Measurements from ENCODE around the gene SFXN5. TPM values are rescaled to one million over a fixed set of nuclear protein-coding genes. Genes with fewer than 3 reads are reported as not detected.

The SFXN5 gene
- total RNA-seq, 1 experiment from 2014 or later = 22.0 TPM

DNA sequence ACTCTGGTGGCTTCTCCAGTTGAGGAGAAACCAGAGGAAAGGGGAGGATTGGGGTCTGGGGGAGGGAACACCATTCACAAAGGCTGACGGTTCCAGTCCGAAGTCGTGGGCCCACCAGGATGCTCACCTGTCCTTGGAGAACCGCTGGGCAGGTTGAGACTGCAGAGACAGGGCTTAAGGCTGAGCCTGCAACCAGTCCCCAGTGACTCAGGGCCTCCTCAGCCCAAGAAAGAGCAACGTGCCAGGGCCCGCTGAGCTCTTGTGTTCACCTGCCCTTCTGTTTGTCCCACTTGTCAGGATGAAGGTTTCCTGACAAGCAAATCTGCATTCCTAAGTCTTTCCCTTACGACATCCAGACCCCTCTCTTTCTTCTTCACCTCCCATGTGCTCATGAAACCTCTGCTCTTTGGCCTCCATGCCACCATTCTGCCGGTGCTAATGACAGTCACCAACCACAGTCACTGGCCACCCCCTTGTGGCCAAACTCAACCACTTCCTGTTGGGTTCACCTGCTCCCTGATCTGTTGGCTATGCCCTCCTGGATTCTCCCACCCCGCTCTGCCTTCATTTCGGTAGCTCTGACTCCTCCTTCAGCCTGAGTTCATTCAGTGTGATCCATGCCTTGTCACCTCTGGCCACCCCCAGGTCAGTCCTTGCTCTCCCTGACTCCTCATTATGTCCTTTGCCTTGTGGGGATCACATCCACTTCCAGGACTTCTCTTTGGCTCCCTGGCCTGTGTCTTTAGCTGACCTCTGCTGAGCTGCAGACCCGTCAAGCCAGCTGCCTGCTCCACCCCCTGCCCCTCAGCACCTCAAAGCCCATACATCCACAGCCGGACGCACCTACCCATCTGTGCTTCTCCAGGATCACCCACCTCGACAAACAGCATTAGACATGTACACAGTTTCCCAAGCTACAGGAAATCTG is 136.6 kb downstream of the SFXN5 start:
- TF ChIP-seq, protein P1, sequence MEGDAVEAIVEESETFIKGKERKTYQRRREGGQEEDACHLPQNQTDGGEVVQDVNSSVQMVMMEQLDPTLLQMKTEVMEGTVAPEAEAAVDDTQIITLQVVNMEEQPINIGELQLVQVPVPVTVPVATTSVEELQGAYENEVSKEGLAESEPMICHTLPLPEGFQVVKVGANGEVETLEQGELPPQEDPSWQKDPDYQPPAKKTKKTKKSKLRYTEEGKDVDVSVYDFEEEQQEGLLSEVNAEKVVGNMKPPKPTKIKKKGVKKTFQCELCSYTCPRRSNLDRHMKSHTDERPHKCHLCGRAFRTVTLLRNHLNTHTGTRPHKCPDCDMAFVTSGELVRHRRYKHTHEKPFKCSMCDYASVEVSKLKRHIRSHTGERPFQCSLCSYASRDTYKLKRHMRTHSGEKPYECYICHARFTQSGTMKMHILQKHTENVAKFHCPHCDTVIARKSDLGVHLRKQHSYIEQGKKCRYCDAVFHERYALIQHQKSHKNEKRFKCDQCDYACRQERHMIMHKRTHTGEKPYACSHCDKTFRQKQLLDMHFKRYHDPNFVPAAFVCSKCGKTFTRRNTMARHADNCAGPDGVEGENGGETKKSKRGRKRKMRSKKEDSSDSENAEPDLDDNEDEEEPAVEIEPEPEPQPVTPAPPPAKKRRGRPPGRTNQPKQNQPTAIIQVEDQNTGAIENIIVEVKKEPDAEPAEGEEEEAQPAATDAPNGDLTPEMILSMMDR (conservative IDR thresholded peaks at IDR 0.05; ENCODE audit: low read depth, low read length) = peak; percentile 61
- TF ChIP-seq EZH2 (IDR thresholded peaks at IDR 0.05; ENCODE audit: low read length, unreplicated experiment) = no peak
- intact Hi-C loops (cut with micrococcal nuclease) = loop anchor here (1.0 kb wide), 1 partner anchor 43 kb away; no protein-coding TSS in a partner anchor
- POLR2A ChIA-PET (ENCODE audit: unreplicated experiment) = no interaction called here
- BruUV-seq (replicated peaks) = no TSS peak
- Histone ChIP-seq H3K79me2 (ENCODE audit: low read length) (no peaks in the 10 kb centered on the region), H3K4me3 (ENCODE audit: low read length) (no peak overlapping the region), H3K4me1 (ENCODE audit: insufficient read depth, low read length) (peaks cover 9% of the 10 kb centered on the region), H2AFZ (ENCODE audit: low read length) (no peak overlapping the region), H3K27ac (ENCODE audit: low read length) (no peak overlapping the region), H3F3A (ENCODE audit: low read length, unreplicated experiment) (no peaks in the 10 kb centered on the region), H4K20me1 (ENCODE audit: low read length) (no peaks in the 10 kb centered on the region), H3K27me3 (ENCODE audit: low read length) (no peaks in the 10 kb centered on the region), H3K9me2 (replicated peaks; ENCODE audit: low read length) (no peaks in the 10 kb centered on the region), H3K4me2 (ENCODE audit: low read length) (no peak overlapping the region), H3K9me3 (ENCODE audit: low read length) (no peaks in the 10 kb centered on the region), H3K9ac (ENCODE audit: low read length) (no peak overlapping the region), H3K36me3 (ENCODE audit: low read depth, low read length) (no peaks in the 10 kb centered on the region)
- DNase-seq (peak; percentile 51), ATAC-seq (peak; percentile 31)
- CTCF ChIA-PET = interaction anchor here (0.6 kb wide), 1 partner anchor 42 kb away, joined by 3 read pairs; no protein-coding TSS in a partner anchor

DNA sequence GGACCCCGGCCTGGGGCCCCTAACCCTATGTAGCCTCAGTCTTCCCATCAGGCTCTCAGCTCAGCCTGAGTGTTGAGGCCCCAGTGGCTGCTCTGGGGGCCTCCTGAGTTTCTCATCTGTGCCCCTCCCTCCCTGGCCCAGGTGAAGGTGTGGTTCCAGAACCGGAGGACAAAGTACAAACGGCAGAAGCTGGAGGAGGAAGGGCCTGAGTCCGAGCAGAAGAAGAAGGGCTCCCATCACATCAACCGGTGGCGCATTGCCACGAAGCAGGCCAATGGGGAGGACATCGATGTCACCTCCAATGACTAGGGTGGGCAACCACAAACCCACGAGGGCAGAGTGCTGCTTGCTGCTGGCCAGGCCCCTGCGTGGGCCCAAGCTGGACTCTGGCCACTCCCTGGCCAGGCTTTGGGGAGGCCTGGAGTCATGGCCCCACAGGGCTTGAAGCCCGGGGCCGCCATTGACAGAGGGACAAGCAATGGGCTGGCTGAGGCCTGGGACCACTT is 137.8 kb downstream of the SFXN5 start:
- no peak for DNase-seq
- Histone ChIP-seq H3K27me3 (ENCODE audit: low read length) (peaks cover 12% of the 10 kb centered on the region), H3K27ac (ENCODE audit: low read length) (no peak overlapping the region), H4K20me1 (ENCODE audit: low read length) (no peaks in the 10 kb centered on the region), H3K4me3 (ENCODE audit: low read length) (no peak overlapping the region), H3K4me2 (ENCODE audit: low read length) (no peak overlapping the region), H3K79me2 (ENCODE audit: low read length) (no peaks in the 10 kb centered on the region), H3K9ac (ENCODE audit: low read length) (no peak overlapping the region), H3K9me2 (replicated peaks; ENCODE audit: low read length) (no peaks in the 10 kb centered on the region), H3F3A (ENCODE audit: low read length, unreplicated experiment) (no peaks in the 10 kb centered on the region), H3K4me1 (ENCODE audit: insufficient read depth, low read length) (peaks cover 9% of the 10 kb centered on the region), H3K36me3 (ENCODE audit: low read depth, low read length) (no peaks in the 10 kb centered on the region), H2AFZ (ENCODE audit: low read length) (no peak overlapping the region), H3K9me3 (ENCODE audit: low read length) (no peaks in the 10 kb centered on the region)
- BruUV-seq (replicated peaks) = no TSS peak
- POLR2A ChIA-PET (ENCODE audit: unreplicated experiment) = no interaction called here
- intact Hi-C loops (cut with micrococcal nuclease) = no loop called here
- no peak for ATAC-seq
- TF ChIP-seq, protein P1 (conservative IDR thresholded peaks at IDR 0.05; ENCODE audit: low read depth, low read length) = no peak
- TF ChIP-seq EZH2 (IDR thresholded peaks at IDR 0.05; ENCODE audit: low read length, unreplicated experiment) = no peak
- TF ChIP-seq EZH2phosphoT487 (IDR thresholded peaks at IDR 0.05; ENCODE audit: borderline replicate concordance, low read length) = no peak
- CTCF ChIA-PET = no interaction called here

DNA sequence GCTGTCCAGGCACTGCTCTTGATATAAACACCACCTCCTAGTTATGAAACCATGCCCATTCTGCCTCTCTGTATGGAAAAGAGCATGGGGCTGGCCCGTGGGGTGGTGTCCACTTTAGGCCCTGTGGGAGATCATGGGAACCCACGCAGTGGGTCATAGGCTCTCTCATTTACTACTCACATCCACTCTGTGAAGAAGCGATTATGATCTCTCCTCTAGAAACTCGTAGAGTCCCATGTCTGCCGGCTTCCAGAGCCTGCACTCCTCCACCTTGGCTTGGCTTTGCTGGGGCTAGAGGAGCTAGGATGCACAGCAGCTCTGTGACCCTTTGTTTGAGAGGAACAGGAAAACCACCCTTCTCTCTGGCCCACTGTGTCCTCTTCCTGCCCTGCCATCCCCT is 138.3 kb downstream of the SFXN5 start:
- H3K27ac ChIP-seq (ENCODE audit: low read length) = no peak overlapping the region
- H3F3A ChIP-seq (ENCODE audit: low read length, unreplicated experiment) = no peaks in the 10 kb centered on the region
- H3K79me2 ChIP-seq (ENCODE audit: low read length) = no peaks in the 10 kb centered on the region
- no peak for DNase-seq
- H3K9ac ChIP-seq (ENCODE audit: low read length) = no peak overlapping the region
- ChIA-PET CTCF (no interaction called here), POLR2A (ENCODE audit: unreplicated experiment) (no interaction called here)
- H4K20me1 ChIP-seq (ENCODE audit: low read length) = no peaks in the 10 kb centered on the region
- H2AFZ ChIP-seq (ENCODE audit: low read length) = no peak overlapping the region
- intact Hi-C loops (cut with micrococcal nuclease) = no loop called here
- no peaks in the 10 kb centered on the region for H3K36me3 ChIP-seq (ENCODE audit: low read depth, low read length)
- ATAC-seq = no peak
- TF ChIP-seq, protein P1 (conservative IDR thresholded peaks at IDR 0.05; ENCODE audit: low read depth, low read length) = no peak
- no peaks in the 10 kb centered on the region for H3K9me2 ChIP-seq (replicated peaks; ENCODE audit: low read length)
- peaks cover 17% of the 10 kb centered on the region for H3K27me3 ChIP-seq (ENCODE audit: low read length)
- no peak overlapping the region for H3K4me3 ChIP-seq (ENCODE audit: low read length)
- H3K9me3 ChIP-seq (ENCODE audit: low read length) = no peaks in the 10 kb centered on the region
- BruUV-seq (replicated peaks) = no TSS peak
- H3K4me1 ChIP-seq (ENCODE audit: insufficient read depth, low read length) = peaks cover 9% of the 10 kb centered on the region
- H3K4me2 ChIP-seq (ENCODE audit: low read length) = no peak overlapping the region
